Adipocyte (in vitro differentiated cells): ENCODE data around the gene RBM41.

Experiments
- DNase-seq: peaks from one replicate; pipeline ENCODE4 v3.0.0-alpha.2; 2015; ENCODE audit warnings: low read depth
- H3K27me3 ChIP-seq: replicated peaks from 2 replicates; pipeline ENCODE4 v1.7.0; 2013; ENCODE audit warnings: mild to moderate bottlenecking, low read length, moderate library complexity; ENCODE audit not compliant: control insufficient read depth, insufficient read depth
- H3K36me3 ChIP-seq: 2 replicates; pipeline ENCODE4 v1.7.0; 2013; ENCODE audit warnings: low read length, mild to moderate bottlenecking, moderate library complexity; ENCODE audit not compliant: control insufficient read depth, insufficient read depth, severe bottlenecking
- H3K4me1 ChIP-seq: 2 replicates; pipeline ENCODE4 v1.7.0; 2013; ENCODE audit warnings: mild to moderate bottlenecking, low read length, moderate library complexity; ENCODE audit not compliant: control insufficient read depth, insufficient read depth
- H3K4me3 ChIP-seq: 2 replicates; pipeline ENCODE4 v1.7.0; 2013; ENCODE audit warnings: mild to moderate bottlenecking, low read length, moderate library complexity
- H3K9ac ChIP-seq: 2 replicates; pipeline ENCODE4 v1.7.0; 2013; ENCODE audit warnings: mild to moderate bottlenecking, low read length, moderate library complexity
- H3K9me3 ChIP-seq: 2 replicates; pipeline ENCODE4 v1.7.0; 2013; ENCODE audit warnings: mild to moderate bottlenecking, low read length, moderate library complexity; ENCODE audit not compliant: control insufficient read depth

Gene RBM41

GRCh38 chrX:107014936-107015335 lies 103.7 kb downstream of the RBM41 start:
- DNase-seq: peak; percentile 16
- Histone ChIP-seq H3K4me1 (no peaks in the 10 kb centered on the region), H3K9me3 (no peaks in the 10 kb centered on the region), H3K36me3 (no peaks in the 10 kb centered on the region), H3K4me3 (no peak overlapping the region), H3K9ac (no peak overlapping the region), H3K27me3 (peaks cover 17% of the 10 kb centered on the region)
